Naive thymus-derived CD4-positive, alpha-beta T cell (primary cell): ENCODE measurements around the gene ZNF821. TPM values are rescaled to one million over a fixed set of nuclear protein-coding genes. Genes with fewer than 3 reads are reported as not detected.
"Not testable (repeated sequence)": the region's sequence is repeated elsewhere in the genome, so short reads cannot be mapped to it uniquely, and the experiment has no call there.

Experiments used
- ATAC-seq: fragments of 150-1000 bp; cut with Tn5 transposase; 2 replicates; pipeline ENCODE4 v1.10.0; 2021; ENCODE audit warnings: mild to moderate bottlenecking, moderate library complexity
- CTCF ChIA-PET: fragments of 350-600 bp; sonication (Branson Sonifier 250); formaldehyde crosslinking; loops from one replicate; lab custom pipeline; 2021; ENCODE audit warnings: antibody characterized with exemption; lab: Charles Lee
- POLR2A ChIA-PET: fragments of 350-600 bp; sonication (Branson Sonifier 250); formaldehyde crosslinking; loops from one replicate; lab custom pipeline; 2021; ENCODE audit warnings: antibody characterized with exemption, inconsistent platforms; lab: Charles Lee
- DNase-seq, 9 donors: peaks; one replicate each; pipeline versions ENCODE4 v3.0.0 to v3.0.0-alpha.2; 2020 to 2022; ENCODE audit warnings: mixed read lengths in 1 of 9
- H3K27ac ChIP-seq: one replicate; pipeline ENCODE4 v1.7.0; 2013; ENCODE audit warnings: mild to moderate bottlenecking, low read depth, low read length, moderate library complexity
- H3K27me3 ChIP-seq, 2 donors: one replicate each; pipeline ENCODE4 v1.7.0; 2013; ENCODE audit warnings: low read length in 2 of 2, mild to moderate bottlenecking in 2 of 2, moderate library complexity in 2 of 2; ENCODE audit not compliant: control insufficient read depth in 2 of 2, insufficient read depth in 2 of 2
- H3K36me3 ChIP-seq, 3 experiments: 1 replicate in 2 of 3; 2 replicates in 1 of 3; pipeline ENCODE4 v1.7.0; 2013; ENCODE audit warnings: low read length in 3 of 3, mild to moderate bottlenecking in 3 of 3, moderate library complexity in 1 of 3; ENCODE audit not compliant: insufficient read depth in 3 of 3, control insufficient read depth in 2 of 3
- H3K4me1 ChIP-seq, 2 donors: one replicate each; pipeline ENCODE4 v1.7.0; 2013; ENCODE audit warnings: low read length in 2 of 2, mild to moderate bottlenecking in 2 of 2, moderate library complexity in 1 of 2; ENCODE audit not compliant: control insufficient read depth in 2 of 2, insufficient read depth in 2 of 2
- H3K4me3 ChIP-seq: 2 replicates; pipeline ENCODE4 v1.7.0; 2013; ENCODE audit warnings: mild to moderate bottlenecking, low read length
- H3K9me3 ChIP-seq, 3 experiments: 1 replicate in 2 of 3; 2 replicates in 1 of 3; pipeline ENCODE4 v1.7.0; 2013; ENCODE audit warnings: low read length in 3 of 3; ENCODE audit not compliant: control insufficient read depth in 2 of 3
- H3K27ac Mint-ChIP-seq, 9 donors: one replicate each; pipeline ENCODE4 v1.8.0; 2020 to 2022; ENCODE audit warnings: mixed read lengths in 9 of 9, mild to moderate bottlenecking in 8 of 9, moderate library complexity in 5 of 9, inconsistent platforms in 2 of 9
- H3K27me3 Mint-ChIP-seq, 5 donors: one replicate each; pipeline ENCODE4 v1.8.0; 2021 to 2022; ENCODE audit warnings: mixed read lengths in 5 of 5, mild to moderate bottlenecking in 1 of 5
- H3K36me3 Mint-ChIP-seq, 5 donors: one replicate each; pipeline ENCODE4 v1.8.0; 2020 to 2022; ENCODE audit warnings: mixed read lengths in 5 of 5, mild to moderate bottlenecking in 3 of 5, inconsistent platforms in 1 of 5
- H3K4me1 Mint-ChIP-seq, 7 donors: one replicate each; pipeline ENCODE4 v1.8.0; 2020 to 2022; ENCODE audit warnings: mixed read lengths in 7 of 7, mild to moderate bottlenecking in 3 of 7, inconsistent platforms in 1 of 7
- H3K4me3 Mint-ChIP-seq, 10 donors: one replicate each; pipeline ENCODE4 v1.8.0; 2020 to 2022; ENCODE audit warnings: mild to moderate bottlenecking in 10 of 10, mixed read lengths in 10 of 10, moderate library complexity in 6 of 10, inconsistent platforms in 2 of 10
- H3K9me3 Mint-ChIP-seq, 11 donors: one replicate each; pipeline ENCODE4 v1.8.0; 2020 to 2022; ENCODE audit warnings: mixed read lengths in 11 of 11, mild to moderate bottlenecking in 4 of 11, inconsistent platforms in 1 of 11, moderate library complexity in 1 of 11
- intact Hi-C, 2 donors: fragments of 100-400 bp; cut with micrococcal nuclease; formaldehyde crosslinking; loops; one replicate each; pipeline ENCODE4 v1.15.1; 2023
- polyA plus RNA-seq, 2 donors: library from polyadenylated mRNA; unstranded; fragments of 300-500 nt; fragmentation: Illumina TruSeq; gene quantifications; one replicate each; pipeline ENCODE4 v1.2.3, GENCODE V29; 2021
- total RNA-seq, 6 experiments: library from RNA in 5 of 6; stranded (reverse) in 5 of 6; gene quantifications; 1 replicate in 5 of 6; 2 replicates in 1 of 6; pipeline ENCODE4 v1.2.3 and lab custom pipeline; 2021 to 2026

The ZNF821 gene
- total and polyA plus RNA-seq, 7 experiments from 2014 or later, result 2.6 to 13.3 (median 7.0) TPM

DNA sequence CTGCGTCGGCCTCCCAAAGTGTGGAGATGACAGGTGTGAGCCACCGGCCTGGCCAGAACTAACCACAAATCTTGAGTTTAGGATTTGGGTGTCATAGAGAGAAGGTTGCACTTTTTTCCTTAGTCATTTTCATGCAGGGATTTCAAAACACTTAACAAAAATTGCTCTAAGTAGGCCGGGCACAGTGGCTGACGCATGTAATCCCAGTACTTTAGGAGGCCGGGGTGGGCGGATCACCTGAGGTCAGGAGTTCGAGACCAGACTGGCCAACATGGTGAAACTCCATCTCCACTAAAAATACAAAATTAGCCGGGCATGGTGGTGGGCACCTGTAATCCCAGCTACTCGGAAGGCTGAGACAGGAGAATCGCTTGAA is 73.8 kb downstream of the ZNF821 start:
- CTCF ChIA-PET, result interaction anchor here (0.7 kb wide), 1 partner anchor 63 kb away, joined by 6 read pairs; no protein-coding TSS in a partner anchor
- H3K27me3 Mint-ChIP-seq, H3K9me3 Mint-ChIP-seq, H3K27me3 ChIP-seq, H3K36me3 ChIP-seq, H3K9me3 ChIP-seq, H3K4me3 ChIP-seq, DNase-seq, intact Hi-C loops, ATAC-seq: not testable (repeated sequence)
- peaks cover 0 to 13% (median 0%) of the 10 kb centered on the region in 5 donors for H3K36me3 Mint-ChIP-seq
- H3K4me1 Mint-ChIP-seq, result peaks cover 7 to 56% (median 37%) of the 10 kb centered on the region in 7 donors
- POLR2A ChIA-PET, result interaction anchor here (3.1 to 7.7 kb wide), 4 partner anchors 21 to 85 kb away, joined by 10 to 144 read pairs (median 36); partner anchors contain the start of genes IST1 and ZNF821
- Histone ChIP-seq H3K4me1 (peaks cover 22 to 24% of the 10 kb centered on the region in 2 donors), H3K27ac (peak overlapping the region; percentile 87)
- H3K4me3 Mint-ChIP-seq, result peak overlapping the region in 8 of 10 donors; percentile 23 to 99 (median 92)
- peak overlapping the region; percentile 98 to 100 (median 100) for H3K27ac Mint-ChIP-seq

Other genes starting within 250 kb of the ZNF821 start
- 10 to 100 TPM in 1 of 5 experiments, 1 to 10 TPM in 4; 6.3 to 10.6 (median 7.5) TPM for gene PHLPP2, start 159.5 kb downstream of the ZNF821 start, total RNA-seq
- 1 to 10 TPM; 1.5 to 2.2 TPM for gene PHLPP2, start 159.5 kb downstream of the ZNF821 start, polyA plus RNA-seq
- gene AP1G1, start 75.3 kb downstream of the ZNF821 start, total RNA-seq, result 100 to 1,000 TPM in 2 of 5 experiments, 10 to 100 TPM in 3; 95.3 to 147 (median 100.0) TPM
- 10 to 100 TPM in 1 of 2 donors, 1 to 10 TPM in 1; 6.7 to 12.8 TPM for gene AP1G1, start 75.3 kb downstream of the ZNF821 start, polyA plus RNA-seq
- gene ATXN1L, start 38.2 kb downstream of the ZNF821 start, total RNA-seq, result 10 to 100 TPM; 24.6 to 52.9 (median 30.7) TPM
- 10 to 100 TPM in 1 of 2 donors, 1 to 10 TPM in 1; 8.9 to 10.7 TPM for gene ATXN1L, start 38.2 kb downstream of the ZNF821 start, polyA plus RNA-seq
- gene IST1, start 11.3 kb upstream of the ZNF821 start, total RNA-seq, result 100 to 1,000 TPM; 176 to 303 (median 286) TPM
- 100 to 1,000 TPM; 130 to 231 TPM for gene IST1, start 11.3 kb upstream of the ZNF821 start, polyA plus RNA-seq
- under 1 TPM in 2 of 5 experiments, not detected in 3; 0.05 to 0.15 TPM for gene PKD1L3, start 116.2 kb upstream of the ZNF821 start, total RNA-seq
- gene PKD1L3, start 116.2 kb upstream of the ZNF821 start, polyA plus RNA-seq, result not detected
- gene DHODH, start 124.6 kb upstream of the ZNF821 start, total RNA-seq, result 10 to 100 TPM in 3 of 5 experiments, 1 to 10 TPM in 2; 4.9 to 15.6 (median 14.0) TPM
- 10 to 100 TPM in 1 of 2 donors, 1 to 10 TPM in 1; 9.6 to 13.5 TPM for gene DHODH, start 124.6 kb upstream of the ZNF821 start, polyA plus RNA-seq
- gene HP, start 170.3 kb upstream of the ZNF821 start, total RNA-seq, result 1 to 10 TPM in 1 of 5 experiments, not detected in 4; 5.2 TPM
- under 1 TPM in 1 of 2 donors, not detected in 1; 0.26 TPM for gene HP, start 170.3 kb upstream of the ZNF821 start, polyA plus RNA-seq
- gene HPR, start 179.0 kb upstream of the ZNF821 start, total RNA-seq, result not detected
- under 1 TPM in 1 of 2 donors, not detected in 1; 0.34 TPM for gene HPR, start 179.0 kb upstream of the ZNF821 start, polyA plus RNA-seq
- 10 to 100 TPM; 12.5 to 20.9 (median 18.5) TPM for gene TXNL4B, start 209.4 kb upstream of the ZNF821 start, total RNA-seq
- gene TXNL4B, start 209.4 kb upstream of the ZNF821 start, polyA plus RNA-seq, result 10 to 100 TPM; 13.4 to 22.0 TPM
- gene DHX38, start 209.7 kb upstream of the ZNF821 start, total RNA-seq, result 100 to 1,000 TPM in 3 of 5 experiments, 10 to 100 TPM in 2; 90.1 to 113 (median 104) TPM
- 10 to 100 TPM; 21.6 to 46.9 TPM for gene DHX38, start 209.7 kb upstream of the ZNF821 start, polyA plus RNA-seq